ENCODE results near the gene PRELID3B. TPM values are rescaled to one million over a fixed set of nuclear protein-coding genes. Genes with fewer than 3 reads are reported as not detected.

Gene PRELID3B
- total RNA-seq, 1 experiment from 2014 or later = 52.6 TPM

DNA sequence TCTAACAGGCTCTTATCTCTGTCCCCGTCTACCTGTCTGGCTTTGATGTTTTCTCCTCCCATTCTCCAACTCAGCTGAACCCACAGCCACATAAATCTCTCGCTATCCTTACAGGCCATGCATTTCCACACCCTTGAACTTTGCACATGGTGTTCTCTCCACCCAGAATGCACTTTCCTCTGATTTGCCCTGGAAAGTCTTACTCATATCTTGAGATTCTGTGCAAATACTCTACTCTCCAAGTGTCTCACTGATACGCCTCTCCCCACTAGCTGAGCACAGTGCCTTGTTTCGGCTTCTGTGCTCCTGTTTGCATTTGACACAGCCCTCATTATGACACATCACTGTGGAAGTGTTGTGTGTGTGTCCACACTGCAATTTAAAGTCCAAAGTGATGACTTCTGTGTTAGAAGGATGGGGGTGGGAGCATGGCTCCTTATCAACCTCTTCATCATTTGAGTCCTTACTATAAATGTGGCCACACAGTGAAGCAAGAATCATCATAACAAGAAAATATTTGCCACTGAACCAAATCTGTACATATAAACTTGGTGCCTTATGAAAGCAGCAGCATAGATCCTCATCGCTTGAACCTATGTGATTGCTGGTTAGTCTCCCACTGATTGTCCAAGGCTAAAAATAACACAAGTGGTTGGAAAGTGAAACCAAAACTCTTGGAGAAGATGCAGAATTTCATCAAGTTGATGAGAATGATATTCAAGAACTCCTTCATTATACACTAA, 5.5 kb upstream of the PRELID3B start:
- no peak for DNase-seq
- H3K27me3 Mint-ChIP-seq (ENCODE audit: low read depth) = peaks cover 30% of the 10 kb centered on the region
- no CpG with 5 or more reads among the region's 5 CpGs for WGBS (ENCODE audit: extremely low coverage, insufficient read length, low lambda C conversion rate)
- no peaks in the 10 kb centered on the region for H3K23me2 ChIP-seq (ENCODE audit: insufficient read length, low read depth, low read length, poor library complexity, severe bottlenecking)
- no peaks in the 10 kb centered on the region; a peak in 1 of 5 replicates for H3K9me3 Mint-ChIP-seq
- H2AK5ac ChIP-seq (ENCODE audit: insufficient read length, low read length) = no peak overlapping the region
- no peak overlapping the region for H2BK120ac ChIP-seq (ENCODE audit: low read depth, low read length, poor library complexity, severe bottlenecking)
- H2BK20ac ChIP-seq (ENCODE audit: low read depth, low read length, poor library complexity, severe bottlenecking) = no peak overlapping the region
- no peak overlapping the region for H3K14ac ChIP-seq (ENCODE audit: insufficient read depth, low read length)
- no peak overlapping the region for H3K9ac ChIP-seq (ENCODE audit: extremely low read depth, insufficient read length, low read length)
- no peak overlapping the region for H3K56ac ChIP-seq (ENCODE audit: insufficient read length, low read depth, low read length)
- no peaks in the 10 kb centered on the region for H3K27me3 ChIP-seq (ENCODE audit: insufficient read depth, low read length)
- H4K5ac ChIP-seq (ENCODE audit: insufficient read length, low read depth, low read length) = no peak overlapping the region
- no peak overlapping the region for H2BK12ac ChIP-seq (ENCODE audit: insufficient read length, low read depth, low read length)
- H3K4me1 Mint-ChIP-seq = peaks cover 3 to 5% of the 10 kb centered on the region in 2 experiments
- no peaks in the 10 kb centered on the region for H3K79me2 ChIP-seq (ENCODE audit: insufficient read depth, low read length)
- no peak overlapping the region for H2BK5ac ChIP-seq (ENCODE audit: insufficient read length, low read length)
- H3K4me3 Mint-ChIP-seq = no peak overlapping the region
- H3K4me2 ChIP-seq (ENCODE audit: insufficient read depth, insufficient read length, low read length) = no peak overlapping the region
- H3K4me1 ChIP-seq (ENCODE audit: insufficient read depth, low read length) = 0 out of 2 replicates have a peak, but pooled peaks cover 2% of the 10 kb centered on the region
- H4K20me1 ChIP-seq (ENCODE audit: control insufficient read depth, insufficient read depth, insufficient read length) = no peaks in the 10 kb centered on the region
- H3K27ac ChIP-seq (ENCODE audit: insufficient read length, low read depth, low read length) = no peak overlapping the region
- no peak overlapping the region for H3T11ph ChIP-seq (ENCODE audit: low read length)
- no peak overlapping the region for H3K4ac ChIP-seq (ENCODE audit: low read depth, low read length)
- no peaks in the 10 kb centered on the region for H3K79me1 ChIP-seq (ENCODE audit: insufficient read depth, low read depth, low read length, poor library complexity, severe bottlenecking)
- TF ChIP-seq CTCF (conservative IDR thresholded peaks at IDR 0.05) = no peak
- H3K18ac ChIP-seq (ENCODE audit: insufficient read length, low read depth, low read length) = no peak overlapping the region
- no peak overlapping the region for H4K91ac ChIP-seq (ENCODE audit: insufficient read length, low read depth, low read length)
- no peak overlapping the region for H2BK15ac ChIP-seq (ENCODE audit: low read depth, low read length)
- no peaks in the 10 kb centered on the region for H3K9me3 ChIP-seq (ENCODE audit: control insufficient read depth, low read depth, low read length)
- H2AFZ ChIP-seq (ENCODE audit: low read length) = no peak overlapping the region
- H3K23ac ChIP-seq (ENCODE audit: insufficient read length, low read depth, low read length) = no peak overlapping the region
- no peak overlapping the region for H3K27ac Mint-ChIP-seq
- H4K8ac ChIP-seq (replicated peaks; ENCODE audit: insufficient read length, low read depth, low read length) = no peak overlapping the region
- H3K36me3 Mint-ChIP-seq (ENCODE audit: insufficient read depth in 1 of 3, low read depth in 3 of 3) = no peaks in the 10 kb centered on the region
